Glutamatergic neuron (in vitro differentiated cells): ENCODE results near the gene CBLB. TPM values are rescaled to one million over a fixed set of nuclear protein-coding genes. Genes with fewer than 3 reads are reported as not detected.
"Not testable (repeated sequence)": the region's sequence is repeated elsewhere in the genome, so short reads cannot be mapped to it uniquely, and the experiment has no call there.

Experiments
- DNase-seq: peaks from one replicate; pipeline ENCODE4 v3.0.0; 2022
- H3K27ac Mint-ChIP-seq: one replicate; pipeline ENCODE4 v1.8.0; 2020; ENCODE audit warnings: mild to moderate bottlenecking, mixed read lengths, inconsistent platforms; ENCODE audit not compliant: unreplicated experiment
- H3K27me3 Mint-ChIP-seq: one replicate; pipeline ENCODE4 v1.8.0; 2020; ENCODE audit warnings: mild to moderate bottlenecking, moderate library complexity, mixed read lengths, inconsistent platforms; ENCODE audit not compliant: unreplicated experiment
- H3K36me3 Mint-ChIP-seq: one replicate; pipeline ENCODE4 v1.8.0; 2020; ENCODE audit warnings: mild to moderate bottlenecking, mixed read lengths, inconsistent platforms; ENCODE audit not compliant: unreplicated experiment
- H3K4me1 Mint-ChIP-seq: one replicate; pipeline ENCODE4 v1.8.0; 2020; ENCODE audit warnings: mild to moderate bottlenecking, low read depth, mixed read lengths, inconsistent platforms; ENCODE audit not compliant: unreplicated experiment
- H3K4me3 Mint-ChIP-seq: one replicate; pipeline ENCODE4 v1.8.0; 2020; ENCODE audit warnings: mild to moderate bottlenecking, mixed read lengths, inconsistent platforms; ENCODE audit not compliant: unreplicated experiment
- H3K9me3 Mint-ChIP-seq: one replicate; pipeline ENCODE4 v1.8.0; 2020; ENCODE audit warnings: mild to moderate bottlenecking, moderate library complexity, mixed read lengths, inconsistent platforms; ENCODE audit not compliant: unreplicated experiment
- CTCF ChIP-seq: fragments of 200-600 bp; sonication (generic); IDR thresholded peaks from one replicate; pipeline ENCODE4 v1.5.0; 2021; ENCODE audit not compliant: partially characterized antibody, unreplicated experiment
- total RNA-seq: library from RNA; stranded (reverse); fragmentation: NEBNext Ultra II Directional; extraction: Animal tissue kit (Norgen Biotek cat#: 25700); gene quantifications from one replicate; pipeline ENCODE4 v1.2.1, GENCODE V29; 2021; ENCODE audit not compliant: unreplicated experiment

Gene CBLB
- total RNA-seq, 1 donor from 2014 or later, result 269 TPM

- H3K27me3 Mint-ChIP-seq, result peaks cover 2% of the 10 kb centered on the region
- no peak overlapping the region for H3K4me3 Mint-ChIP-seq
- no peak for TF ChIP-seq CTCF
- peaks cover 8% of the 10 kb centered on the region for H3K36me3 Mint-ChIP-seq
- peaks cover 18% of the 10 kb centered on the region for H3K4me1 Mint-ChIP-seq
- no peak overlapping the region for H3K27ac Mint-ChIP-seq
- DNase-seq, result no peak
- H3K9me3 Mint-ChIP-seq, result no peaks in the 10 kb centered on the region
Measured at GRCh38 chr3:105822171-105823123, 46.4 kb downstream of the CBLB start.

- Mint-ChIP-seq H3K36me3 (peaks cover 8% of the 10 kb centered on the region), H3K4me3 (no peak overlapping the region), H3K27ac (peak overlapping the region; percentile 3), H3K27me3 (peaks cover 2% of the 10 kb centered on the region), H3K9me3 (no peaks in the 10 kb centered on the region), H3K4me1 (peaks cover 13% of the 10 kb centered on the region)
- no peak for TF ChIP-seq CTCF
- no peak for DNase-seq
Measured at GRCh38 chr3:105821433-105821832, 47.4 kb downstream of the CBLB start.

- H3K9me3 Mint-ChIP-seq, result peaks cover 1% of the 10 kb centered on the region
- peaks cover 5% of the 10 kb centered on the region for H3K36me3 Mint-ChIP-seq
- no peak for DNase-seq
- no peak overlapping the region for H3K27ac Mint-ChIP-seq
- no peaks in the 10 kb centered on the region for H3K27me3 Mint-ChIP-seq
- no peaks in the 10 kb centered on the region for H3K4me1 Mint-ChIP-seq
- H3K4me3 Mint-ChIP-seq, result no peak overlapping the region
- no peak for TF ChIP-seq CTCF
Measured at GRCh38 chr3:105816833-105817232, 52.0 kb downstream of the CBLB start.

- H3K27me3 Mint-ChIP-seq, H3K4me3 Mint-ChIP-seq, H3K4me1 Mint-ChIP-seq, H3K36me3 Mint-ChIP-seq, H3K9me3 Mint-ChIP-seq, DNase-seq, H3K27ac Mint-ChIP-seq: not testable (repeated sequence)
Measured at GRCh38 chr3:105815331-105815730, 53.5 kb downstream of the CBLB start.

- no peak overlapping the region for H3K27ac Mint-ChIP-seq
- DNase-seq, result no peak
- H3K4me3 Mint-ChIP-seq, result no peak overlapping the region
- TF ChIP-seq CTCF, result no peak
- H3K27me3 Mint-ChIP-seq, result no peaks in the 10 kb centered on the region
- peaks cover 11% of the 10 kb centered on the region for H3K4me1 Mint-ChIP-seq
- peaks cover 1% of the 10 kb centered on the region for H3K9me3 Mint-ChIP-seq
- H3K36me3 Mint-ChIP-seq, result peaks cover 5% of the 10 kb centered on the region
Measured at GRCh38 chr3:105813710-105814109, 55.1 kb downstream of the CBLB start.
